Medulla oblongata (tissue), 1 donor: ENCODE data around the gene C2.
"Not testable (repeated sequence)": the region's sequence is repeated elsewhere in the genome, so short reads cannot be mapped to it uniquely, and the experiment has no call there.

Experiments used
- DNase-seq: peaks from one replicate; pipeline ENCODE4 v3.0.0-alpha.2; 2015; ENCODE audit errors: extremely low spot score

Gene C2

DNA sequence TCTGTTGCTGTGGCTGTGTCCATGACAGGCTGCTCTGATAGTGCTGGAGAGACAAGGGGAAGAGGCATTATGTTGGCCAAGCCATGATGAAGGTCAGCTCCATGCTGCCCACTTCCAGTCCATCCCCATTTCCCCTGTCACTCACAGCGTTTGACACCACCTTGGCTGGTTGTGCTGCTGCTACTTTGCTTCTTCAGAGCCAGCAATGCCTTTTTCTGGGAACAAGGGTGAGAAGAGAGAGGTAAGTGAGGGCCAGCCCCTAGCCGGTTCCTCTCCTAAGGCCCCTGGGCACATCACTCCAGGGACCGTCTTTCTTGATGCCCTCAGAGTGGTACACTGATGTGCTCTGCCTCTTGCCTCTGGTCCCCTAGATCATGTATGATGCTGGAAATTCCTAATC lies 29.3 kb downstream of the C2 start:
- DNase-seq: no peak

DNA sequence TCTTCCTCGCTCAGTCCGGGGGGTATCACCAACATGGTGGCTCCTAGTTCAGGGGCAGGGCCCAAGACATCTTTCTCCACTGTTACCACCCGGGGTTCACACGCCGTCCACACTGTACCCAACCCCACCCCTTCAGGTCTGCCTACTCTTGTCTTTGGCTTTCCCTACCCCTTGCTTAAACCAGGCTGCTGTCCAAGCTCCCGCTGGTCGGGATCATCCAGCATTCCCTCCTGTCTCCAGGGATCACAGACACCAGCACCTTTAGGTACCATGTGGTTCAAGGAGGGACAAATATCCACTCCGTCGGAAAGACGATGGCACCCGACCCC lies 30.9 kb downstream of the C2 start:
- DNase-seq: no peak

DNA sequence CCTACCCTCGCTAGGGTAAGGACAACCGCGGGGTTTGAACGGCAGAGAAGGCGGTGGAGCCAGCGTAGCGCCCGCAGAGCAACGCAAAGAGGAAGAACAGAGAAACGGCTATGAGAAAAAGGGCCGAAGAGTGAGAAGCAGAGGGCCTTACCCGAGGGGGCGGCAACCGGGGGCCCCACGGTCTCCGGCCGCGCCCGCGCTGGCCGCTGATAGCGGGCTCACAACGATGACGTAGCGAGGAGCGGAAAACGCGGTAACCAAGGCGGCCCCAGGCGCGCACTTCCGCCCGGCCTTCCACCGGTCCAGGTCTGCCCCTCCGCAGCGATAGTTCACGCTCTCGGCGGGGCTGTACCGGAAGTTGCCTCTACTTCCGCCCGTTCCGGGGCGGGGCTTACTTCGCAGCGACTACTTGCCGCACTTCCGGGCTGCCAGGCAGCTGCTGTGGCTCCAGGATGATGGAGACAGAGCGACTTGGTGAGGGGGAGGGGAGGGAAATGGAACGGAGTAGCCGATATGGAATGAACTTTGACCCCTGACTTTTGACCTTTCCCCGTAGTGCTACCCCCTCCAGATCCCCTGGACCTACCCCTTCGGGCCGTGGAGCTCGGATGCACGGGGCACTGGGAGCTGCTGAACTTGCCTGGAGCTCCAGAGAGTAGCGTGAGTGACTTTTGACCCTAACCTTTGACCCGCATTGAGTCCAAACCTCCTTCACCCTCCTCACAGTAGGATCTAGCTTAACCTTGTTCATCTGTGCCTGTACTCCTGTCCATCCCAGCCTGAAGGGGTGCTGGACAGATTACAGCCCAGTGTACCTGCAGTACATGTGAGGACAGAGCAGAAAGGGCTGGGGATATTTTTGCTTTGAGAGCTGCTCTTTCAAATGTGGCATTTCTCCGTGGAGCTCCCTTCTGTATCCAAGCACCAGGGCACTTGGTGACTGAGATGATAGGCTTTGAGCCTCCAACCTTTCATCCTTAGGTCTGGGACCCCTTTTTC lies 31.5 kb downstream of the C2 start, which contains the start of the genes NELFE and SKIC2:
TSS of gene NELFE (minus strand) at position 231 of the 999 bp plus-strand sequence. CDS start 525 bp downstream, outside the sequence.
TSS of gene SKIC2 (plus strand) at position 435 of the 999 bp plus-strand sequence. CDS start at position 453, 18 bp downstream.
- peak; percentile 99 for DNase-seq

DNA sequence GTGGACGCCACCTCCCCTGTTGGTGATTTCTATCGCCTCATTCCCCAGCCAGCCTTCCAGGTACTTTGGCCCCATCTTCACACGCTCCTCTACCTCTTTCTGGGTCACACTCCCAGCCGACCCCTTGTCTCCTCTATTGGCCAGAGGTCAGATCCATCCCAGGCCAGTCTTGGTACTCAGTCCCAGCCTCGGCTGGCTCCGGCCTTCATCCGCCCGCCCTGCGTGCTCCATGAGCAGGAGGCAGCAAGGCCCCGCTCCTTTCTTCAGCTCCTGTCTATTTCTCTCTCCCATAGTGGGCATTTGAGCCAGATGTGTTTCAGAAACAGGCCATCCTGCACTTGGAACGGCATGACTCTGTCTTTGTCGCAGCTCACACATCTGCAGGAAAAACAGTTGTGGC lies 34.1 kb downstream of the C2 start:
- no peak for DNase-seq

DNA sequence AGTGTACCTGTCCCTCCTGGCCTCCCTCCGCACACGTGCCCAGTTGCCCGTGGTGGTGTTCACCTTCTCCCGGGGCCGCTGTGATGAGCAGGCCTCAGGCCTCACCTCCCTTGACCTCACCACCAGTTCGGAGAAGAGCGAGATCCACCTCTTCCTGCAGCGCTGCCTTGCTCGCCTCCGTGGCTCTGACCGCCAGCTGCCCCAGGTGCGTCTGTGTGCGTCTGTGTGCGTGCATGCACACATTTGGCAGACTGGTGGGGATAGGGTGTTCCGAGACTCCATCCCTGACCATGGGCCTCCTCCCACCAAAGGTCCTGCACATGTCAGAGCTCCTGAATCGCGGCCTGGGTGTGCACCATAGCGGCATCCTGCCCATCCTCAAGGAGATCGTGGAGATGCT lies 36.4 kb downstream of the C2 start:
- no peak for DNase-seq

DNA sequence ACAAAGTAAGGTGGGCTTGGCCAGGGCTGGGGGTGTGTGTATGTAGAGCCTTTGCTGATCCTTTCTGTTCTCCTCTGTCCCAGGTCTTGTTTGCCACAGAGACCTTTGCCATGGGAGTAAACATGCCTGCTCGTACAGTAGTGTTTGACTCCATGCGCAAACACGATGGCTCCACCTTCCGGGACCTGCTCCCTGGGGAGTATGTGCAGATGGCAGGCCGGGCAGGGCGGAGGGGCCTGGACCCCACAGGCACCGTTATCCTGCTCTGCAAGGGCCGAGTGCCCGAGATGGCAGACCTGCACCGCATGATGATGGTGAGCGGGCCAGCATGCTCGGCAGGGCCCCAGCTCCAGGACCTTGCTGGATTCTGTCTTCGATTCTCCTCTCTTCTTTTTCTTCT lies 38.2 kb downstream of the C2 start:
- DNase-seq: no peak

DNA sequence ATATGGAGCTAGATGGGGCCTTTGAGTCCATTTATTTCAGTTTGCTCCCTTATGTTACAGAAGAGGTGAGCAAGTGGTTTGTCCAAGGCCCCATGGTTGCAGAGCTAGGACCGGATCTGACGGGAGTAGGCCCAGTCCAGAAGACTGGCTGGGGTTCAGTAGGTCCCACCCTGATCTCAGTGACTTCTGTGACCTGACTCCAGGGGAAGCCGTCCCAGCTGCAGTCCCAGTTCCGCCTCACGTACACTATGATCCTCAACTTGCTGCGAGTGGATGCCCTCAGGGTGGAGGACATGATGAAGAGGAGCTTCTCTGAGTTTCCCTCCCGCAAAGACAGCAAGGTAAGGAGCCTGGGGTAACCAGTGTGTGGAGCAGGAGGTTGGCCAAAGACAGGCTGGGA lies 39.0 kb downstream of the C2 start:
- DNase-seq: no peak

DNA sequence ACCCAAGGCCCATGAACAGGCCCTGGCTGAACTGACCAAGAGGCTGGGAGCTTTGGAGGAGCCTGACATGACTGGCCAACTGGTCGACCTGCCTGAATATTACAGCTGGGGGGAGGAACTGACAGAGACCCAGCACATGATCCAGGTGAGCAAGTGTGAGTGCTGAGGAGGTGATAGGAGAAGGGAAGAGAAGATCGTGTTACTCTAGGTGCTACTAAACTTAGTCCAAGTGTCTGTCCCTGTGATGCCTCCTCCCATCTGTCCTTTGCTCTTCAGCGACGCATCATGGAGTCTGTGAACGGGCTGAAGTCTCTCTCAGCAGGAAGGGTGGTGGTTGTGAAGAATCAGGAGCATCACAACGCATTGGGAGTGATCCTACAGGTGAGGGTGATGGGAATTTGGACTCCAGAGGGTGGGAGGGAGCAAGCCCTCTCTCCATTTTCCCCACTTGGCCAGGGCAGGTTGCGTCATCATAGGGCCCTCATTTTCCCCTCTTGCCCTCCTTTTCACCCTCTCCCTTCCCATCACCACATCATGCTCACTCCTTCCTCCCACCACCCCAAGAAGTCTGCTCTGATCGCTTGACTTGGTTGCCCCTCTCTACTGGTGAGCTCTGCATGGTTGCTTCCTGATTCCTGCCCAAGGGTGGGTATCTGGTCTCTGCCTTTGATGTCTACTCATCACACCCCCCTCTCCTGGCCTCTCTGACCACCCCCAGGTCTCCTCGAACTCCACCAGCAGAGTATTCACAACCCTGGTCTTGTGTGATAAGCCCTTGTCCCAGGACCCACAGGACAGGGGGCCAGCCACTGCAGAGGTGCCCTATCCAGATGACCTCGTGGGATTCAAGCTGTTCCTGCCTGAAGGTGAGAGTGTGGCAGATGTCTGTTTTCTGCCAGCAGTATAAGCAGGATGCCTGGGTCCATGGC lies 39.7 kb downstream of the C2 start:
- DNase-seq: no peak

DNA sequence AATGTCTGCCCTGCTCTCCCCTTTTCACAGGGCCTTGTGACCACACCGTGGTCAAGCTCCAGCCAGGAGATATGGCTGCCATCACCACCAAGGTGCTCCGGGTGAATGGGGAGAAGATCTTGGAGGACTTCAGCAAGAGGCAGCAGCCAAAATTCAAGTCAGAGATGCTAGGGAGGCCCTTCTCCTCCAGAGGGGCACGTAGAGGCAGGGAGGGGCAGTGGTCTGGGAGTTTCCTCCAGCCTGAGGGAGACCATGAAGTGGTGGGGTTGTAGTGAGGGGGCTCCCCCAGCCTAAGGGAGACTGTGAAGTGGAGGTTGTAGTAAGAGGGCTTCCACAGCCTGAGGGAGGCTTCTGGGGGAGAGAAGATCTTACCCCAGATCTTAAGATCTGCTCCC lies 40.4 kb downstream of the C2 start:
- DNase-seq: no peak

DNA sequence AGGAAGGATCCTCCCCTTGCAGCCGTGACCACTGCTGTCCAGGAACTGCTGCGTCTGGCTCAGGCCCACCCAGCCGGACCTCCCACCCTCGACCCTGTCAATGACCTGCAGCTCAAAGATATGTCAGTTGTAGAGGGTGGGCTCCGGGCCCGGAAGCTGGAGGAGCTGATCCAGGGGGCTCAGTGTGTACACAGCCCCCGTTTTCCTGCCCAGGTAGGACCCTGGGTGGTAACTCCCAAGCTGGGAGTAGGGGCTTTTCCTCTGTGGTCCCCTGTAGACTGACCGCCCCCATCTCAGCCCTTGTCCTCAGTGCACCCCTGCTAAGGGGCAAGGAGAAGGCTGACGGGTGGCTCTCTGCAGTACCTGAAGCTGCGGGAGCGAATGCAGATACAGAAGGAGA lies 40.8 kb downstream of the C2 start:
- no peak for DNase-seq

DNA sequence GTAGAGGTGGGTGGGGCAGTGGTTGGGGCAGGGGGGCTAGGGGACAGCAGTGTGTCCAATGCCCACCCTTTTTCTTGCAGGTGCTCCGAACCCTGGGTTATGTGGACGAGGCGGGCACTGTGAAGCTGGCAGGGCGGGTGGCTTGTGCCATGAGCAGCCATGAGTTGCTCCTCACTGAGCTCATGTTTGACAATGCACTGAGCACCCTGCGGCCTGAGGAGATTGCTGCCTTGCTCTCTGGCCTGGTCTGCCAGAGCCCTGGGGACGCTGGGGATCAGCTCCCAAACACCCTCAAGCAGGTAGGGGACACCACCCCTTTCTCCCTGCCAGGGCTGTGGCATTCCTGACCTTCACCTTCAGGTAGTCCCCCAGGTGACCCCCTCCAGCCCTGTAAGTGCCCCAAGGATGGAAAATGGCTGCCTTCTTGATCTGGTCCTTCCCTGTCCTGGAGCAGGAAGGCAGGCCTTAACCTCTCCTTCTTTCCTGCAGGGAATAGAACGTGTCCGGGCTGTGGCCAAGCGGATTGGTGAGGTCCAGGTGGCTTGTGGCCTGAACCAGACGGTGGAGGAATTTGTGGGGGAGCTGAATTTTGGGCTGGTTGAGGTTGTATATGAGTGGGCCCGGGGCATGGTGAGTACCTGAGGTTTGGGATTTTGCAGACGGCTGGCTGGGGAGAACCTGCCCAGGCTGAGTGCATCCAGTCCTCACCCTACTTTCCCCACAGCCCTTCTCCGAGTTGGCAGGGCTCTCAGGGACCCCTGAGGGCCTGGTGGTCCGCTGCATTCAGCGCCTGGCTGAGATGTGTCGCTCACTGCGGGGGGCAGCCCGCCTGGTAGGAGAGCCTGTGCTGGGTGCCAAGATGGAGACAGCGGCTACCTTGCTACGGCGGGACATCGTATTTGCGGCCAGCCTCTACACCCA lies 41.5 kb downstream of the C2 start:
- no peak for DNase-seq

DNA sequence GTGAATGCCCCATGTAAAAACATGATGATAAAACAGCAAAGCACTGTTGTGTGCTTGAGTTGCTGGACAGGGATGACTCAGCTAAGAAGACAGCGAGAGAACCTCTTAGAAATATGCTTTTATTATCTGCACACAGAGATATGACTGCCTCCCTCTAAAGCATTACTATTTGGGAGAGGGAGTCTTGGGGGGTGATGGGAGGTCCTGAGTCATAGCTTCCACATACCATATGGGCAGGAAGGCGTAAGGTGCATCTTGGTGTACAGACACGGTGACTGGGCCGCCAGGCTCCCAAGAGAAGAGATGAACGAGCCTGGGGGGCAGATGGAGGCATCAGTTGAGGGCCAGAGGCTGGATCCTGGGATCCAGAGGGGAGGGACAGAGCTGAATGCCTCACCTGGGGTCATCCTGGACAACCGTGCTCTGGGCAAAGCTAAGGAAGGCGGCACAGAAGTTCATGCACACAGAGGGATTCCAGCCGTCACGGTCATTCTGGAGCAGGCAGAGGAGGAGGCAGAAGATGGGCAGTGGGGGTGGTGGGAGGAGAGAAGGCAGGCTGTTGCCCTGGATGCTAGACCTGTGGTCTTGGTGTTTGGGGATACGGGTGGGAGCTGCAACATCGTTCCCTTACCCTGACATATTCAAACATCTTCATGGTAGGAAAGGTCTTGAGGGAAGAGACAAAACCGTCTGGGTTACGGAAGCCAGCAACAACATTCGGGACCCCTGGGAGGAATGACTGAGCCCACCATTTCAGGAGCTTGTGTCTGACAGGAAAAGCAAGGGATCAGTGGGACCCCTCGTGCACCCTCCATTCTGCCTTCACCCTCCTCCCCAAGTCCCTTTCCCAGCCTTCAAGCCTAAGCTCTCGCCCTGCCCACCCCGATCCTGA lies 42.4 kb downstream of the C2 start:
- no peak for DNase-seq

DNA sequence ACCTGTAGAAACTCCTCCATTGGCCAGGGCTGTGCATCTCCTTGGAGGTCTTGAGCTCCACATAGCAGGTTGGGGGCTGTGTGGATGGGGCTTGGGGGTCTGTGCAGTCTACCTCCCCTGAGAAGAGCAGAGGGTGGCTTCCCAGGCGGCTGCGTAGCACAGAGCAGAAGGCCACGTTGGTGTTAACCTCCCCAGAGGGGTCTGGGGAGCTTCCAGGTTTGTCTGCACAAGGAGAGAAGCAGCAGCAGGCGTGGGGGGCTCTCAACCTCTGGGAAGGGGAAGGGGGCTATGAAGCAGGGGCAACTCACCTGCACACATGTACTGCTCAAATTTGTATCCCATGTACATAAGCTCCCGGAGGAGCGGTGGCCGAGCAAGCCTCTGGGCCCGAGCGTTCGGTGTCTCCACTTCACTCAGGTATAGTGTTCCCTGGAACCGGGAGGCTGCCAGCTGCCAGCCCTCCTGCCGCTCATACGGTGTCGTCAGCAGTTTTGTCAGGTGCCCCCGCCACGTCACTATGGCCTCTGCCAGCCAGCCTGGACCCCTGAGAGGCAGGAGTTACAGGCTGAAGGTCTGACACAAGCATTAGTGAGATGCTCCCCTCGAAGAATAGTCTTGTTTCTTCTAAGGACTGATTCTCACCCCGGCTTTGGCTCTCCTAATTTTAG lies 43.2 kb downstream of the C2 start:
- DNase-seq: no peak

DNA sequence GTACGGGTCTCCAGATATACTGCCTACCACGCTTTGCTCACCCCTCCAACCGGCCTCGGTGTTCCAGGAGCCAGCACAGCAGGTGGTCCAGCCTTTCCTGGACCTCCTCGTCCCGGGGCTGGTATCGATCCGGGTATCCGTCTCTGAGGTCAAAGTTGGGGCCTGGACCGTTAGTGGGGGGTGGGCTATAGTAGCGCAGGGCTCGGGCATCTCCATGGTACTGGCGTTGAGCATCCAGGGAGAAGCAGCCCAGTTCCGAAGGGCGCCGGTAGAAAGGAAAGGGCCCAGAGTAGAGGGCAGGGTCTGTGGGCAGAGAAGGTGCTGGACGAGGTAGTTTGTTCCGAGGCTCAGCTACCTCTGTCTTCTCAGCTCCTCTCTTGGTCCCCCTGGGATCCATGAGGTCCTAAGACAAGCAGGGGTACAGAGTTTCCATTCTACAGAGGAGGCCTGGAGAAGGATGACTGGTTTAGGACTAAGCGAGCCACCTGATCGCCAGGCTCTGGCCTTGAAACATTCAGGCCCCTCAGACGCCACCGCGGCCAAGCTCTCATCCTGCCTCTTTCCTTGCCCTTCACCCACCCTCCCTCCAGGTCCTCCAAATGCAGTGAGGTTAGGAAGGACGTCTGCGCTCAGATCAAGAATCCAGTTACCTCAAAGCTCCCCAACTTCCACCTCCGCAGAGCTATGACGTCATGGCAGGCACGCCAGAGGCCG lies 43.9 kb downstream of the C2 start:
- no peak for DNase-seq

DNA sequence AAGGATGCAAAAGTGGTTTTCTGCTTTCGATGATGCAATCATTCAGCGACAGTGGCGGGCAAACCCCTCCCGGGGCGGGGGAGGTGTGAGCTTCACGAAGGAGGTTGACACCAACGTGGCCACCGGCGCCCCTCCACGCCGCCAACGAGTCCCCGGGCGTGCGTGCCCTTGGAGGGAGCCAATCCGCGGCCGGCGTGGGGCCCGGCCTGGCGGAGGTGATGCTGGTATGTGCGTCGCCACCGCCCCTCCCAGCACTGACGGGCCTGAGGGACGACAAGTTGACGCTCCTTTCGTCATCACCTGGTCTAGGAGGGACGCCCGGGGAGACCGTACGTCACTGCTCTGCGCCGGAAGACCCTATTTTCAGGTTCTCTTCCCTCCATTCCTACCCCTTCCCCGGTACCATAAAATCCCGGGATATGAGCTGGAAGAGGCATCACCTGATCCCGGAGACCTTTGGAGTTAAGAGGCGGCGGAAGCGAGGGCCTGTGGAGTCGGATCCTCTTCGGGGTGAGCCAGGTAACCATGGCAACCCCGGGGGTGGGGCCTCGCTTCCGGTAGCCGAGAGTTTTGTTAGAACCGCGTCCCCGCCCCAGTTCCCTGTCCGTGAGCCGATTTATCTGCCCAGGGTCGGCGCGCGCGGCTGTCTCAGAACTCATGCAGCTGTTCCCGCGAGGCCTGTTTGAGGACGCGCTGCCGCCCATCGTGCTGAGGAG lies 44.6 kb downstream of the C2 start, which contains the start of gene DXO:
TSS of gene DXO (minus strand) at position 146 of the 716 bp plus-strand sequence. CDS start 463 bp downstream, outside the sequence.
- peak; percentile 97 for DNase-seq

DNA sequence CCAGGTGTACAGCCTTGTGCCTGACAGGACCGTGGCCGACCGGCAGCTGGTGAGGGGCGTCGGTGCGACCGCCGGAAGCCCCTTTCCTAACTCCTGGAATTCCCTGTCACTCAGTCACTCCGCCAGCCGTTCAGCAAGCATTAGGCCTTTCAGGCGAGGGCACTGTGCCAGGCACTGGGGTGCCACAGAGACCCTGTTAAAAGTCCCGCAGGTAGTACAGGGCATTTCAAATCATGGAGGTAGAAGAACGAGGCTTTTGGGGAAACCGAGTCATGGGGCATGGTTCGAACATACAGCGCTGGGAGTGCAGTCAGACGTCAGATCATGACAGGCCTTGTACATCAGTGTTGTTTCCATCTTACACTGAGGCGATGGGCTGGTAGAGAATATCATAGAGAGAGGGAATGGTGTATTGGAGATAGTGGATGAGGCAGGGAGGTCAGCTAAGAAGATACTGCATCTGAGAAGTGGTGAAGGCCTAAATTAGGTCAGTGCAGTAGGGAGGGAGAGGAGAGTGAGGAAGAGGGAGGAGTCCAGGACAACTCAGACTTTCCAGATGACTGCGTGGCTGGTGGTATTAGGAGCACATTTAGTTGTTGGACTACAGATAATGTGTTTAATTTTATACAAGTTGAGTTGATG lies 45.3 kb downstream of the C2 start:
- DNase-seq: peak; percentile 22

DNA sequence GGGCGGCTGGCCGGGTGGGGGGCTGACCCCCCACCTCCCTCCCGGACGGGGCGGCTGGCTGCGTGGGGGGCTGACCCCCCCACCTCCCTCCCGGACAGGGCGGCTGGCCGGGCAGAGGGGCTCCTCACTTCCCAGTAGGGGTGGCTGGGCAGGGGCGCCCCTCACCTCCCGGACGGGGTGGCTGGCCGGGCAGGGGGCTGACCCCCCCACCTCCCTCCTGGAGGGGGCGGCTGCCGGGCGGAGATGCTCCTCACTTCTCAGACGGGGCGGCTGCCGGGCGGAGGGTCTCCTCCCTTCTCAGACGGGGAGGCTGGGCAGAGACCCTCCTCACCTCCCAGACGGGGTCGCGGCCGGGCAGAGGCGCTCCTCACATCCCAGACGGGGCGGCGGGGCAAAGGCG lies 48.5 kb downstream of the C2 start:
- DNase-seq: not testable (repeated sequence)
